HG02588 (cell line): ENCODE results near the gene MORN1.

Experiments used
- ATAC-seq: cut with Tn5 transposase; IDR thresholded peaks from one replicate; pipeline ENCODE4 v1.9.1; 2021; ENCODE audit warnings: mild to moderate bottlenecking, moderate library complexity; ENCODE audit not compliant: unreplicated experiment

MORN1 gene

DNA sequence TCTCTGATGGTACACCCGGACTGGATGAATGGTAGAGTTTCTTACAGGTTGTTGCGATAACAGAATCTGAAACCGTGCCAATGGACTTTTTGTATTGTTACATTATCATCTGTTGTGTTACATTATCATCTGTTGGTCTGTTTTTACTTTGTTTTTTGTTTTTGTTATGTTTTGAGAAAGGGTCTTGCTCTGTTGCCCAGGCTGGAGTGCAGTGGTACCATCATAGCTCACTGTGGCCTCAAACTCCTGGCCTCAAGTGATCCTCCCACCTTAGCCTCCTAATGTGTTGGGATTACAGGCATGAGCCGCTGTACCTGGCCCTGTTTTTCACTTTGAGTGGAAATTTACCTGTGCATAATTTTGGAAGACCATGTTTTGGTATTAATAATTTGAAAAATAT is 31.2 kb upstream of the MORN1 start:
- no peak for ATAC-seq

DNA sequence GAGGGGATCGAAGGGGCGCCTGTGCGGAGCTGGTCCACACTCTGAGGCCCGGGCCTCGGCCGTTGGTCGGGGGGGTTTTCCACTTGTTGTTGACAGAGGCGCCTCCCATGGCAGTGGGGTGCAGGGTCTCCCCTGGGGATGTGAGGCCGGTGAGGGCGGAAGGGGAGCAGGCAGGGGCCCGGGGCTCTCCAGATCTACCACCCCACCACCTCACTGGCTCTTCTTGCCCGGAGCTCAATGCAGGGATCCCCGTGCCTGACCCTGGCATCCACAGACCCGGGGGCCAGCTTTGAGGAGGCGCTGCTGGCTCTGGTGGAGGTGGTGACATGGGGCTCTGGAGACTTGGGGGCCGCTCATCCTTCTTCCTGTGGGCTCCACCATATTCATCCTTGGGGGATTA is 28.1 kb upstream of the MORN1 start:
- no peak for ATAC-seq

DNA sequence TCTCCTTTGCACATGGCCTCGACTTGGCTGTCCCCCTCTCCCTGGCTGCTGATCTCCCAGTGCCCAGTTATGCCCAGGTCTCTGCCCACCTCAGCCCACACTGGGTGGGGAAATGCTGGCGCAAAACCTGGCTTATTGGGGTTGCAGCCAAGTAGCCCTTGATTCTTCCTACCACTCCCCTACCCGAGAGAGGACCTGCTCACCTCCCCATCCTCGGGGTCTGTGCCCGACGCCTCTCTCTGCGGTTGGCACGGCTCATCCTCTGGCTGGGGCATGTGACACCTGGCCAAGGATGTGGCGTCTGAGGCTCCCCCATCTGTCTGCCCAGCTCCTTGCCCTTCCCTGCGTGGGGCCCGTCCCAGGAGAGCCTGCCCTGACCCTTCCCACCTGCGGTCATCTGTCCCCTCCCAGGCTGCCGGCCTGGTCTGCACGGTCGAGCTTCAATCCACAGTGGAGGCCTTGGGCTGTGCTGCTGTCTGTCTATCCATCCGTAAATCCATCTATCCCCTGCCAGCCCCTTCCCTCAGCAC is 27.5 kb upstream of the MORN1 start:
- no peak for ATAC-seq

DNA sequence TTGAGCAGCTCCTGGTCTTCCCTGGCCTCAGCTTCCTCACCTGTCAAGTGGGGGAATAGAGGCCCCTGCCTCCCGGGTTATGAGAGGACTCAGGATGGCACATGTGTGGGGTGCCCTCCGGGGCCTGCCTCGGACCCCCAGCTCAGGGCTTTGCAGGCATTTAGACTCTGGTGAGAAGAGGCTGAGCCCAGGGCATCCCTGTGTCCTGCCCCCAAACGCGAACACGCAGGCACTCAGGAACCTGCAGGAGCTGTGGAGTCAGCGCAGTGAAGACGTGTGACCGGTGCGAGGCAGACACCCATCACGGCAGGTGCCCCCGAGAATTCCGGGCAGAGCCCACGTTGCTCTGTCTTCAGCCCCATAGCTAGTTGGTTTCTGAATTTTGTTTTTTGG is 26.5 kb upstream of the MORN1 start:
- ATAC-seq: no peak

DNA sequence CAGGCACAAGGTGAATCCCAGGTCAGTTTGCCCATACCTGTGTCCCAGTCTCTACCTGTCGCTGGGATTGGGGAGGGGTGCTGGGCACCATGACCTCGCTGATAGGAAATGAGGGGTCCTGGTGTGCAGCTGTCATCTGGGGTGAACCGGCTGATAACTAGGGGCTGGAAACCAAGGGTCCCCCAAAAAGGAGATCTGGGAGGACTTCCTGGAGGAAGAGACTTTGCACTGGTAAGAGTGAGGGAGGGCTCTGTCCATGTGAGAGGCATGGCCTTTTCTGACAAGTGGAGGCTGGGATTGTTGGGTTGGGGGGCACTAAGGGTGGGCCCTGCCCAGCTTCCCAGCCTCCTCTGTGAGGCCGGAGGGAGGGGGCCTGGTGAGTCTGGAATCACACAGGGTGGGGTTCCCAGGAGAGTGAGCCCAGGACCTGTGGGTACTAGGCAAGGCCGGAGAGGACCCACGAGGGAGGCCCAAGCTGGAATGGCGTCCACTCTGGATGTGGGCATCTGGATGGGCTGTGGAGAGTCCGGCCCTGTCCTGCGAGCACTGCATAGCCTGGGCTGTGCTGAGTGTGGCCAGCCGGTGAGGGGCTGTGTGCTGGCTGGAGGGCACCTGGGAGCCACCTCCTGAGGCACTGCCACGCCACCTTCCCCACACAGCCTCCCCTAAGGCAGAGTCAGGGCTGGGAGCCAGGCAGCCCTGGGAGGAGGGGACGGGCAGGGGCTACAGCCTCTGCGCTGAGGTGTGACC is 25.9 kb upstream of the MORN1 start:
- ATAC-seq: no peak

DNA sequence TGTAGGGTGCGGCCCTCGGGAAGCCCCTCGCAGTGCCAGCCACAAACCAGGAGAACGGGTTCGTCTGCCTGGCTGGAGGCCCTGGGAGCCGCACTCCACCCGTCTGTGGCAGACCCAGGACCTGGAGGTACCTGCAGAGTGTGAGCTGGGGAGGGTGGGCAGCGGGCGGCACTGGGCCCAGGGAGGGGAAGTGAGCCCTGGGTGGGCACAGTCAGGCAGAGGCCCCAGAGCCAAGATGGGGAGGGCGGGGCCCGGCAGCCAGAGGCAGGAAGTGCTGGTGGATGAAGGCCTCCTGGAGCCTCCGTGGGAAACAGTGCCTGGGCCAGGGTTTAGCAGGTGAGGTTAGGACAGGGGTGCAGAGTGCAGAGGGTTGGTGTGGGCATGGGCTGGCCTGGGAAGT is 25.0 kb upstream of the MORN1 start:
- ATAC-seq: no peak

DNA sequence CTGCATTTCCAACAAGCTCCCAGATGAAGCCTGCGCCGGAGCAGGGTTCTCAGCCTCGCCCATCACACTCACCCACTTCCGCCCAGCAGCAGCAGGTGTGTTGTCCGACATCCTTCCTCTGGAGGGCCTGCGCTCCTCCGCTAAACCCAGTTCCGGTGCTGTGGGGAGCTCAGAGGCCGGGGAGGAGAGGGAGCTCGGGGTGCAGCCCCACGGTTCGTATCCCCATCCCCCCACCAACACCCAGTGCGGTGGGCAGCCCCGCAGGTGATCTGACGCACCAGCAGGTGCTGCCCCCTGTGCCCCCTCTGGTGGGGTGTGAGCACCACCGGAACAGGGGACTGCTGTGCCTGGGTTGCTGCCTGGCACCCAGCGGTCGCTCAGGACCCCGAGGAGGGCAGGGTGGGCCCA is 24.5 kb upstream of the MORN1 start:
- no peak for ATAC-seq

DNA sequence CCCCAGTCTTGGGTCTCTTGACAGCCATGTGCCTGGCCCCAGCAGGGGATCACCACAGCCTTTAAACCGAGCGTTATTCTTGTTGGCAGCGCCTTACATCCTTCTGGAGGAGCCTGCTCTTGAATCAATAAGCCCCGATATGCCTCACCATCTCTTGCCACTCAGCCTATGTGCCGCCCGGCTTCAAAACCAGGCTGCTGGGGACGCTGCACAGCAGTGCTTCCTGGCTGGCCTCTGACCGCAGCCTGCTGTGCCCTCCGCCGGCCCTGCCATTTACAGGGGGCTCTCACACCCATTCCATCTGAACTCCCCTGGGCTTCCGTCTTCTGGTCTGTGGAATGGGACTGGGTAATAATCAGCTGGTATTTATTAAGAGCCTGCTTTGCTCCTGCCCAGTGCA is 24.0 kb upstream of the MORN1 start:
- ATAC-seq: no peak

DNA sequence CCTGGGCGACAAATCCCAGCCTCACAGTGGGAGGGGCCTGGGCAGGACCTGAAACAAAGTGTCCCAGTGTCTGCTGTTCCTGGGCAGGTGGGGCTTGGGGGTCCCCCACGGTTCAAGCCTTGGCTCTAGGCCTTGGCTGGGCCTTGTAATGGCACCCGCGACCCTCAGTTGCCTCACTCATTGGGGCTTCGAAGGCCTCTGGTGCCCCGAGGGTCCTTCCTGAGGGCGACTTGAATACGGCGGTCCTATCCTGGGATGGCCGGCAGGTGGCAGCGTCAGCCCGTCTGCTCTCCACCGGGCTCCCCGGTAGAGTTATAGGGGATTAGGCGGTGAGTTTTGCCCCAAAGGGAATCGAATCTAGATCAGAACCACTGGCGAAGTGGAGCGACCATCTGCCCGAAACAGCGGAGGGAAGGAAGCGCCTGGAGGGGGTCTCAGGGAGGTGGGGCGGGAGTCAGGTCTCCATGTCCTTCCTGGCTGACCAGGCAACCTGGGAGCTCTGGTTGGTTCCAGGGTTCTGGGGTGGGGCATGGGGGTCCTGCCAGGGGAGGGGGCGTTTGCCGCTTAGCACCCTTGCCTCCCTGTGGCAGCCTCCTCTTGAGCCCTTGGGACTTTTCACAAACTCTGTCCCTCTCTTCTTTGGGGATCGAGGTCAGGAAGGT is 23.1 kb upstream of the MORN1 start:
- no peak for ATAC-seq

DNA sequence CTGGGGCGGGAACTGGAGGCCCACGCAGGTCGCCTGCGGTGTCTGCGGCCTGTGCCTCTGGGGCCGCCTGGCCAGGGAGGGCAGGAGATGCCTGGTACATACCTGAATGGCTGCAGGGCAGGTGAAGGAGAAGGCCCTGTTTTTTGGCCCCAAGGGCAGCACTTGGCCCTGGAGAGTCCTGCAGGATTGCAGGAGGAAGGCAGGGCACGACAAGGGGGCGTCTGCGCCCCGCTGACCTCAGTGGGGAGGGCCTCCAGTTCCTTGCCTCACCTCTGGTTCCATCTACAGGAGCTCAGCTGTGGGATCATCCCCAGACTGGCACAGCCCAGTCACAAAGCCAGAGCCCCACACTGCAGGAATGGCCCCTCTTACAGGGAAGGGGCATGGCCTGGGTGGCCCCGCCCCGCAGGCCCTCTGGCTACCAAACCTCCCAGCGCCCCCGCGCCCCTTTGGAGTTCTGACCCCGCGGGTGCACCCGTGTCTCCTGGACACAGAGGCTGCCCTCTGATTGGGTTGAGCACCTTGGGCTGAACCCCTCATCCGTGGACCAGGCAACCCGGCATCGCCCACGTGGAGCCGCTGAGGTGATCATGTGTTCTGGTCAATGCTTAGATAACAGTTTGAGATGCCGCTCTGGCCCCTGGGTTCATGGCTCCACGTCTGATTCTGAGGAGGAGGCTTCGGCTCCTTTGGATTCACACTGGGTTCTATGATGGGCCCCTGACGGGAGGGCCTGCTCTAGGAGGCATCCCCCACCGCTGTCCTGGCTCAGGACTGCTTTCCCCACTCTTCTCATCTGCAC is 22.3 kb upstream of the MORN1 start:
- ATAC-seq: no peak

DNA sequence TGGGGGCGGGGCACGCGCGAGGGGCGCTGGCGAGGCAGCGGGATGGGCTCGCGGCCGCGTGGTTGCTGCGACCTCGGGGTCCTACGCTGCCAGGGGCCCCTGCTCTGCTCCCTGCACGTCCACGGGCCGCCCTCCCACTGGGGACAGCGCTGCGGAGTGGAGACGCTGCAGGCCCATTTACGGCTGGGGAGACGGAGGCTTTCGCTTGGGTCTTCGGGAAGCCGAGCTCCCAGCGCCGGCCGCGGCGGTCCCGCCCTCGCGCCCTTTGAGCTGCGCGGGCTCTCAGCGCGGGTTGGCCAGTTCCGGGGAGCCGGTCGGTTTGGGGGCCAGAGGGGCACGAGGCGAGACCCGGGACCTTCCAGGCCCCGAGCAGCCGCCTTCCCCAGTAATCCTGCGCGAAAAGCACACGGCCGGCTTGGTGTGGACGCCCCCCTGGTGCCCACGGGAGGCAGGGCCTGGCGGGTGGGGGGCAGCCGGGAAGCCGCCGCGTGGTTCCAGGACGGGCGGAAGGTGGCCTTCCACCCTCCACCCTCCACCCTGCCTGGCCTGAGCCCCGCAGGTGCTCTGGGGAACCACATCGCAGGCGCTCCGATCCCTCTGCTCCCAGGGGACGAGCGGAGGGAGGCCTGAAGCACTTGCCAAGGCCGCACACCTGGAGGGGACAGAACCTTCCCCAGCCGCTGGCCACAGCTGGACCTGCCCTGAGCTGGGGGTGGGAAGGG is 21.6 kb upstream of the MORN1 start:
- ATAC-seq: peak; percentile 15

DNA sequence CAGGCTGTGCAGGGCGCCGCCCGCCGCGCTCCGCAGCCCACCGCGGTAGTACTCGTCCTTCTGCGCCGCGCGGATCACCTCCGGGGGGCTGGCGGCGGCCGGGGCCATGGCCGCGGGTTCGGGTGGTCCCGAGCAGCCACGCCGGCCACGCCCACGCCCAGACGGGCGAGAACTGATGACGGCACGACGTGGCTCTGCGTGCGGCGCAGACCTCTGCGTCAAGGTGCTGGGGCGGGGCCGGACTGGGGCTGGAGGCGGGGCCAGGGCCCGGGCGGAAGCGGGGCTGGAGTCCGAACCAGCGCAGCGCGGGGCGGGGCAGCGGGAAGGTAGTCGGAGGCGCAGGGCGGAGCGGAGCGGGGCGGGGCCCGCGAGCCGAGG is 21.0 kb upstream of the MORN1 start, which contains the start of gene PEX10:
Gene PEX10, minus strand, starts transcription at position 170 of the 378 bp plus-strand sequence. Its CDS starts 62 bp downstream, at position 108.
- ATAC-seq: peak; percentile 78

DNA sequence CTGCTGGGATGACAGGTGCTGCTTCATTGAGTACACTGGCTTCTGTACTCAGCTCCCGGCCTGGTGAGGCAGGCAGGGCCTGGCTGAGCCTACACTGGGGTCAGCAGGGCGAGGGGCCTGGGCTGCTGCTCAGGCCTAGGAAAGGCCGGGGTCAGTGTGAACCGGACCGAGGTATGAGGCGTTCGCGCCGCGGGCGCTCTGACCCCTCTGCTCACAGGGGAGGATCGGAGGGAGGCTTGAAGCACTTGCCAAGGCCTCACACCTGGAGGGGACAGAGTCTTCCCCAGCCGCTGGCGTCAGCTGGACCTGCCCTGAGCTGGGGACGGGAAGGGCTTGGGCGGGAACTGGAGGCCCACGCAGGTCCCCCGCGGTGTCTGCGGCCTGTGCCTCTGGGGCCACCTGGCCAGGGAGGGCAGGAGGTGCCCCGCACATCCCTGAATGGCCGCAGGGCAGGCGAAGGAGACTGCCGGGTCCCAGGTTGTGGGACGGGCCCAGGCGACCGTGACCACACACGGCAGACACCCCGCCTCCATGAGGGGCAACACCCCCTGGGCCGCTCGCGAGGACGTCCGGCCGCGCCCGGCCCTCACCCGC is 20.5 kb upstream of the MORN1 start:
- peak; percentile 22 for ATAC-seq

DNA sequence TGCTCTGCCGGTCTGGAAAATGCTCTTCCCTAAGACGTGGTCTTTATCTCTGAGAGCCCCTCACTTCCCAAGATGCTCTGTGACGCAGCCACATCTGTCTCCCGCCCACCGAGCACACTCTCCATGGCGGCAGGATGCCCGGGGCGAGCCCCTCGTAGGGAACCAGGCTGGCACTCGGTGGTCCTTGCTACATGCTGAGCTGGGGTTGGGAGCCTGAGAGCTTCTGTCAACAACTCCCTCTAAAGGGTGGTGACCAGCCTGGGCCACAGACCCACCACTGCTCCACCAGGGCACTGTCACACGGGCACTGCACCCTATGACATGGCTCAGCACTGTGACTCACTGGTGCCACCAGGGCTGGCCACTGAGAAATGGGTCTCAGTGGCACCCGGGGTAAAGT is 18.4 kb upstream of the MORN1 start:
- no peak for ATAC-seq

DNA sequence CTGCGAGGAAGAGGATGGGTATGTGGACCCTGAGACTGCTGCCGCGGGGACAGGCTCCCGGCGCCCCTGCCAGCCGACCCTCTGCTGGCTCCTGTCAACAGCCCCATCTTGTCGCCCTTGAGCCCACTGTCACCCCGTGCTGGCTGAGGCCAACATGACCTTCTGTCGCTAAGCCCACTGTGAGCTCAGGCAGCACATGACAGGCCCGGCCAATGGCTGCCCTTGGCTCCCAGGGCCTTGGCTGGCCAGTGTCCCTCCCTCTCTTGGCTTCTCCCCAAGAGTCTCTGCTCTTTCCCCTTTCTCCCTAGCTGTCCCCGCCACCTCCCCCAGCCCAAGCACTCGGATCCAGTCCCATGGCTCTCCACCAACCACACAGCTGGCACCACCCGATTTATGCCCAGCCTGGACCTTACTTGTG is 17.5 kb upstream of the MORN1 start:
- ATAC-seq: no peak

DNA sequence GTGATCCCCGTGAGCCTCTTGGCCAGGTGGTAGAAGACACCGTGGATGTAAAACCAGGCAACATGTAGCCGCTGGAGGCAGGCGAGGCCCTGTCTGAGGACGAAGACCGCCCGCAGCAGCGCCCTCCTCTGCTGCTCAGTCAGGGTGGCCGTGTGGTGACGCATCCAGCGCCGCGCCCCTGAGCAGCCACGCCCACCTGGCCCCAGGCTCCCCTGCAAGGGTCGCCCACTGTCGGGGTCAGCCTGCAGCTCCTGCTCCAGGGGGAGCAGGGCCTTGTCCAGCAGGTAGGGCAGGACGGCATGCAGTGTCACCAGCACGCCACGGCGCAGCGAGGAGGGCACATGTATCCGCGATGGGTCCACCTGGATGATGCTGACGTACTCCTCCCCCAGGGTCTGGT is 17.1 kb upstream of the MORN1 start:
- no peak for ATAC-seq

DNA sequence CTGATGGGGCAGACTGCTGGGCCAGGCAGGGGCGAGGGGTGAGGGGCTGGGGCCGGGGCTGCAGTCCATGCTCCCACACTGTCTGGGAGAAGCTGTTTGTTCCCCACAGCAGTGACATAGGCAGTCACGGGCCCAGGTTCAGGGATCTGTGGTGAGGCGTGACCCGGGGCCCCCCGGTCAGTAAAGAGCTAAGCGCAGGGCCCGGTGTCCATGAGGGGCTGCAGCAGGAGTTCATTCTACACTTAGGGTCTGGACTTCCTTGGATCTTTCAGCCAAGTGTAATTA is 16.6 kb upstream of the MORN1 start:
- ATAC-seq: no peak

DNA sequence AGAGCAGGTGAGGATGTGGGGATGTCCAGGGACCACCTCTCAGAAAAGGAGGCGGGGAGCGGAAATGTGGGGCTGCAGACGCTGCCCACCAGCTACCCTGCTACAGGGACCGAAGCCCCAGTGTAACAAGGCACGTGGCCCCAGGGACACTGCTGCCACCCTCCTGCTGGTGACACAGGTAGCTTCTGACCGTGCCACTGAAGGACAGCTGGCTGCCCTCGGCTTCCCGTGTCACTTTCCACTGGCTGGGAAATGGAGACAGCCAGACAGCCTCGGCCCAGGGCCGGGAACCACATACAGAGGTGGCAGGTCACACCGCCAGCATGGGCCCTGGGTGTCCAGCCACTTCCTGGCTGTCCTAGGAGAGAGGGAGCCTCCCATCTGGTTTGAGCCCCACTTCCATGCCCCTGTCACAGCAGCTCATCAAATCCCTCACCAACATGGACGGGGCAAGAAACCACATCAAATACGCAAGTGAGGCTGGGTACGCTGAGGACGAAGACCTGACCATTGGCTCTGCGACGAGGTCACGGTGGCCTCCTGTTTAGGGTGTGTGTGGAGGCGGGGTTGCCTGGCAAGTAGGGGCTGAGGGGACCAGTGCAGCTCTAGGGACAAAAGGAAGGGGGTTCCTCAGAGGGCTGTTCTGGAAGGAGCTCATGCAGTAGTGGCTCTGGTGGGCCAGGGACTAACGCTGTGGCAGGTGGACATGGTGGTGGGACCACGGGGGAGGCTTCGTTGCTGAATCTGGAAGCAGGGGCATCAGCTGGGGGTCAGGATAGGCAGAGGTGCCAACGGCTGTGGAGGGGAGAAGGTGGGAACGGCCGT is 16.0 kb upstream of the MORN1 start:
- no peak for ATAC-seq

DNA sequence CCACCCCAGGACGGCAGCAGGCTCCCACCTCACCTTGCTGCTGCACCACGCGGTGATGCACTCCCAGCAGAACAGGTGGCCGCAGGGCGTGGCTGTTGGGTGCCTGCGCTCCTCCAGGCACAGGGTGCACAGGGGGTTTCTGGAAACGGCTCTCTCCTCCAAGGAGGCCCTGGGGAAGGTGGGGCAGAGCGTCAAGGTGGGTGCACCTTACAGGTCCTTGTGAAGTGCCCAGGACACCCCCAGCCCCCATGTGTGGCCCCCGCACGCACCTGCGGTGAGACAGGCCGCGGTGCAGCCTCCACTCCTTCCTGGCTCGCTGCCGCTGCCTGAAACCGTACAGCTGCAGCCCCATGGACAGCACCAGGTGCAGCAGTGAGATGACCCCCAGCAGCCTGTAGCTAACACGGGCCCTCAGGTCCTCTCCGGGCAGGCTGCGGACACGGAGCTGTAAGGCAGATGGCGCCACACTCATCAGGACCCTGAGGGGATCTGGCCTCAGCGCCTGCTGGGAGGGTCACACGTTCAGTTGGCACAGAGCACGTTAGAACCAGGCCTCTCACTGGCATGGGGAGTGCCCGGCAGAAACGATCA is 15.2 kb upstream of the MORN1 start:
- no peak for ATAC-seq
